A549 treated with ZK216348 at 1 μM for 4 hours (cell line): ENCODE results near the gene IFITM10. TPM values are rescaled to one million over a fixed set of nuclear protein-coding genes. Genes with fewer than 3 reads are reported as not detected.

Experiments
- total RNA-seq: library from RNA; stranded (reverse); fragments of 200-300 nt; extraction: Qiagen RNA extraction; gene quantifications from 5 replicates; pipeline ENCODE4 v1.2.3, GENCODE V29; 2022; ENCODE audit warnings: low read depth

The IFITM10 gene
- total RNA-seq, result 0.71 to 1.6 TPM (median 0.99 TPM) in 5 replicates

DNA sequence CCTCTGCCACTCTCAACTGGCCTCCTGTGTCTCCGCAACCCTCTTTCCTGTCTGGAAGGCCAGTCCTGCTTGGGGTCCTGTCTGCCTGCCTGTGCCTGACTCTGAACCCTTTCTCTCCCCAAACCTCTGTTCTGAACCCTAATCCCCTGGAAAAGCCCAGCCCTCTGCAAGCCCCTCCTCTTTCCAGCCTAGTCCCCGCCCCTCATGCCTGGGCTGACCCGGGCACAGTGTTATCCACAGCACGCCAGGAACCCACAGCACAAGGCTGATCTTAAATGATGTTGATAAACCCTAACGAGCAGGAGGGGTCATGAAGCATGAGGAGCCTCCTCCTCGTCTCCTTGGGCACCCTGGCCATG, at the start of gene IFITM10:
Gene IFITM10 (minus strand): TSS at position 115 of the 359 bp plus-strand sequence. CDS start 153 bp downstream, outside the sequence.

DNA sequence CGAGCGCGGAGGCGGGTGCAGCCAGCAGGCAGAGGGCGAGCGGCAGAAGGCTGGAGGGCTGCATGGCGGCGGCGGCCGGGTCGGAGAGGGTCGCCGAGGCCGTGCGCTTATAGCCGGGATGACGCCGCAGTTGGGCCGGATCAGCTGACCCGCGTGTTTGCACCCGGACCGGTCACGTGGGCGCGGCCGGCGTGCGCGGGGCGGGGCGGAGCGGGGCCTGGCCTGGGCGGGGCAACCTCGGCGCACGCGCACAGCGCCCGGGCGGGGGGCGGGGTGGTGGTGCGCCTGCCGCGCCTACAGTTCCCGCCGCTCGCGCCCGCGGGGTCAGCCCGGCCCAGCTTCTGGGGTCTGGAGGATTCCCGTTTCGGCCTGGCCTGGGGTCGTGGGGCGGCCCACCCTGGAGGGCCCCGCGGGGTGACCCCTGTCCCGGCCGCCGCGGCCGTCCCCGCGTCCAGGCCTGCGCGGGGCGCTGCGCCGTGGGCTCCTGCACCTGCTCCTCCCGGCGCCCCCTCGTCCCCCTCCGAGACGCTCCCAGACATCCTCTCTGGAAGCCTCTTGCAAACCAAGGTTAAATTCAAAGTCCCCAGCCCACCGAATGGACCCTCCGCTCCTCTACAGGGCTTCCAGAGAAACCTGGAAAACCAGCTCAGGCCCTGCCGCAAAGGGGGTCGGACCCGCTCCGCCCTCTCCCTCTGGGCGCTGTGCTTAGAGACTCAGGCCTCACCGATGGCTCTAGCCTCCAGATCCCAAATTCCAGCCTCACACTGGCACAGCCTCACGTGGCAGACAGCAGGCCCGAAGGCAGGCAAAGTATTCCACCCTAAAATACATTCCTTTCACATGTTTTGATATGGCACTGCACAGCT, 13.6 kb upstream of the IFITM10 start, which contains the start of gene CTSD:
Gene CTSD (minus strand): TSS at position 132 of the 866 bp plus-strand sequence. CDS start 68 bp downstream, at position 64.

DNA sequence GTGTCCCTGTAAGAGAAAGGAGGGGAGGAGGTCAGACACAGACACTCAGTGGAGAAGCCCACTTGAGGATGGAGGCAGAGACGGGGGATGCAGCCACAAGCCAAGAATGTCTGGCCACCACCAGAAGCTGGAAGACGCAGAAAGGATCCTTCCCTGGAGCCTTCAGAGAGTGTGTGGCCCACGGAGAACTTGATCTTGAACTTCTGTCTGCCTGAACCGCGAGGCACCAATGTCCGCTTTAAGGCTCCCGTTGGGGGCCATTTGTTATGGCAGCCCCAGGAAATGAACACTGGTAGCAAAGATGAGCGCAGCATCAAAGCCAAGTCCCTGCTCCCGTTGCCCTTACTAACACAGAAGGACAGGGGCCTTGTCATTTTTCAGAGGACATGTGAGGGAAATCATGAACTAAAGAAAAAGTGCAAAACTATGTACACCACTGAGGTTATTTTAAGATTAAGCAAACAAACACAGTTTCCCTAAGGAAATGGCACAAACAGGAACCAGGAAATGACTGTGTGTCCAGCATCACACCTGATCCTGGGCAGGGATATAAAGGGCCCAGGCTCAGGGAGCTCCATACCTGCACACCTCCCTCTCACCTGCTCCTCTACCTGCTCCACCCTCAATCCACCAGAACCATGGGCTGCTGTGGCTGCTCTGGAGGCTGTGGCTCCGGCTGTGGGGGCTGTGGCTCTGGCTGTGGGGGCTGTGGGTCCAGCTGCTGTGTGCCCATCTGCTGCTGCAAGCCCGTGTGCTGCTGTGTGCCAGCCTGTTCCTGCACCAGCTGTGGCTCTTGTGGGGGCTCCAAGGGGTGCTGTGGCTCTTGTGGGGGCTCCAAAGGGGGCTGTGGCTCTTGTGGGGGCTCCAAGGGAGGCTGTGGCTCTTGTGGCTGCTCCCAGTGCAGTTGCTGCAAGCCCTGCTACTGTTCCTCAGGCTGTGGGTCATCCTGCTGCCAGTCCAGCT, 53.5 kb downstream of the IFITM10 start, which contains the start of gene KRTAP5-6:
Gene KRTAP5-6 (plus strand): TSS at position 588 of the 963 bp plus-strand sequence. CDS start 51 bp downstream, at position 639.

Other genes with a start within 250 kb of the IFITM10 start
- 0.88 to 1.6 TPM (median 1.0 TPM) in 5 replicates for gene DUSP8, start 178.3 kb downstream of the IFITM10 start, total RNA-seq
- gene KRTAP5-1, start 165.3 kb downstream of the IFITM10 start, total RNA-seq, result not detected in 5 replicates
- gene KRTAP5-2, start 152.3 kb downstream of the IFITM10 start, total RNA-seq, result not detected in 5 replicates
- gene KRTAP5-3, start 142.1 kb downstream of the IFITM10 start, total RNA-seq, result not detected in 5 replicates
- gene KRTAP5-4, start 128.5 kb downstream of the IFITM10 start, total RNA-seq, result not detected in 5 replicates
- not detected in 5 replicates for gene KRTAP5-5, start 120.8 kb downstream of the IFITM10 start, total RNA-seq
- not detected in 5 replicates for gene KRTAP5-6, start 53.4 kb downstream of the IFITM10 start, total RNA-seq
- gene CTSD, start 13.3 kb upstream of the IFITM10 start, total RNA-seq, result 251 to 557 TPM (median 487 TPM) in 5 replicates
- 0.41 to 0.51 TPM in 2 of 5 replicates, not detected in the others for gene SYT8, start 84.4 kb upstream of the IFITM10 start, total RNA-seq
- gene TNNI2, start 88.4 kb upstream of the IFITM10 start, total RNA-seq, result 0.39 TPM in 1 of 5 replicates, not detected in the others
- gene LSP1, start 102.5 kb upstream of the IFITM10 start, total RNA-seq, result 1.2 to 2.7 TPM (median 1.8 TPM) in 5 replicates
- gene PRR33, start 141.3 kb upstream of the IFITM10 start, total RNA-seq, result not detected in 5 replicates
- 0.27 TPM in 1 of 5 replicates, not detected in the others for gene TNNT3, start 169.1 kb upstream of the IFITM10 start, total RNA-seq
- 123 to 167 TPM (median 160 TPM) in 5 replicates for gene MRPL23, start 196.7 kb upstream of the IFITM10 start, total RNA-seq
- gene H19, start 247.2 kb upstream of the IFITM10 start, total RNA-seq, result 6.6 to 16.7 TPM (median 12.0 TPM) in 5 replicates